OCI-LY7 (cell line): ENCODE data around the gene SEPTIN6. TPM values are rescaled to one million over a fixed set of nuclear protein-coding genes. Genes with fewer than 3 reads are reported as not detected.

Experiments used
- BruUV-seq: library from RNA; stranded (reverse); fragments of 400-500 nt; replicated peaks from 2 replicates; lab custom pipeline; 2021; lab: Mats Ljungman, UMichigan
- CTCF ChIA-PET: fragments of 300-600 bp; sonication (Branson Sonifier 250); formaldehyde crosslinking; loops from one replicate; lab custom pipeline; 2022; ENCODE audit warnings: antibody characterized with exemption; ENCODE audit not compliant: unreplicated experiment; lab: Charles Lee
- POLR2A ChIA-PET: fragments of 300-600 bp; sonication (Branson Sonifier 250); formaldehyde crosslinking; loops from one replicate; lab custom pipeline; 2022; ENCODE audit warnings: antibody characterized with exemption; lab: Charles Lee
- DNase-seq: peaks from one replicate; pipeline ENCODE4 v3.0.0-alpha.2; 2015; ENCODE audit warnings: low spot score
- H2AFZ ChIP-seq: fragments of 200-600 bp; sonication (generic), shearing (Covaris generic); 2 replicates; pipeline ENCODE4 v1.6.1; 2014; ENCODE audit warnings: mild to moderate bottlenecking, antibody characterized with exemption, low read length, moderate library complexity
- H3K27ac ChIP-seq: fragments of 200-600 bp; sonication (generic); 2 replicates; pipeline ENCODE4 v1.5.1; 2014; ENCODE audit warnings: mixed run types, low read depth, mild to moderate bottlenecking, moderate library complexity, low read length, inconsistent platforms; ENCODE audit not compliant: poor library complexity, severe bottlenecking
- H3K36me3 ChIP-seq: fragments of 200-600 bp; sonication (generic); 2 replicates; pipeline ENCODE4 v1.6.1; 2014; ENCODE audit warnings: mild to moderate bottlenecking, antibody characterized with exemption, low read length, moderate library complexity, mixed read lengths; ENCODE audit not compliant: insufficient read depth
- H3K4me1 ChIP-seq: fragments of 200-600 bp; sonication (generic); 2 replicates; pipeline ENCODE4 v1.5.1; 2014; ENCODE audit warnings: mild to moderate bottlenecking, low read length; ENCODE audit not compliant: insufficient read depth, poor library complexity, severe bottlenecking
- H3K4me2 ChIP-seq: fragments of 200-600 bp; sonication (generic); 2 replicates; pipeline ENCODE4 v1.6.1; 2014; ENCODE audit warnings: mild to moderate bottlenecking, low read length
- H3K4me3 ChIP-seq: fragments of 200-600 bp; sonication (generic); 2 replicates; pipeline ENCODE4 v1.5.1; 2014; ENCODE audit warnings: mild to moderate bottlenecking, low read depth, low read length; ENCODE audit not compliant: poor library complexity, severe bottlenecking
- H3K79me2 ChIP-seq: fragments of 200-600 bp; sonication (generic); 2 replicates; pipeline ENCODE4 v1.6.1; 2016; ENCODE audit warnings: low read depth, mild to moderate bottlenecking, low read length, moderate library complexity, mixed read lengths; ENCODE audit not compliant: insufficient read depth
- H3K9me2 ChIP-seq: fragments of 200-600 bp; sonication (generic); 2 replicates; pipeline ENCODE4 v1.6.1; 2016; ENCODE audit warnings: mild to moderate bottlenecking, low read length, mixed read lengths; ENCODE audit not compliant: insufficient read depth
- H3K9me3 ChIP-seq: fragments of 200-600 bp; sonication (generic); 2 replicates; pipeline ENCODE4 v1.6.1; 2014; ENCODE audit warnings: mild to moderate bottlenecking, mixed run types, low read length, mixed read lengths
- H4K20me1 ChIP-seq: fragments of 200-600 bp; sonication (generic); 2 replicates; pipeline ENCODE4 v1.6.1; 2014; ENCODE audit warnings: mild to moderate bottlenecking, antibody characterized with exemption, low read length, moderate library complexity, mixed read lengths; ENCODE audit not compliant: insufficient read depth
- EZH2phosphoT487 ChIP-seq: fragments of 200-600 bp; sonication (generic); IDR thresholded peaks from 2 replicates; pipeline ENCODE4 v1.6.1; 2018; ENCODE audit warnings: low read depth, borderline replicate concordance, mild to moderate bottlenecking, mixed run types, antibody characterized with exemption, low read length, moderate library complexity, mixed read lengths
- intact Hi-C: fragments of 100-400 bp; cut with micrococcal nuclease; formaldehyde crosslinking; loops from one replicate; pipeline ENCODE4 v1.10.0; 2022; ENCODE audit not compliant: unreplicated experiment
- total RNA-seq, 2 experiments: library from RNA; depleted of rRNA in 1 of 2; stranded (reverse); fragments of >200 nt in 1 of 2; shearing (Covaris generic) in 1 of 2; gene quantifications; 2 replicates each; pipeline ENCODE4 v1.2.3, GENCODE V29; 2014 to 2022
- TF ChIP-seq, protein P1 (sequence below): fragments of 200-600 bp; sonication (generic); conservative IDR thresholded peaks from 2 replicates; pipeline ENCODE4 v1.5.1; 2014; ENCODE audit warnings: mild to moderate bottlenecking, antibody characterized with exemption, low read length, moderate library complexity, mixed read lengths

The SEPTIN6 gene
- total RNA-seq, 2 experiments from 2014 or later: 145 to 216 TPM

DNA sequence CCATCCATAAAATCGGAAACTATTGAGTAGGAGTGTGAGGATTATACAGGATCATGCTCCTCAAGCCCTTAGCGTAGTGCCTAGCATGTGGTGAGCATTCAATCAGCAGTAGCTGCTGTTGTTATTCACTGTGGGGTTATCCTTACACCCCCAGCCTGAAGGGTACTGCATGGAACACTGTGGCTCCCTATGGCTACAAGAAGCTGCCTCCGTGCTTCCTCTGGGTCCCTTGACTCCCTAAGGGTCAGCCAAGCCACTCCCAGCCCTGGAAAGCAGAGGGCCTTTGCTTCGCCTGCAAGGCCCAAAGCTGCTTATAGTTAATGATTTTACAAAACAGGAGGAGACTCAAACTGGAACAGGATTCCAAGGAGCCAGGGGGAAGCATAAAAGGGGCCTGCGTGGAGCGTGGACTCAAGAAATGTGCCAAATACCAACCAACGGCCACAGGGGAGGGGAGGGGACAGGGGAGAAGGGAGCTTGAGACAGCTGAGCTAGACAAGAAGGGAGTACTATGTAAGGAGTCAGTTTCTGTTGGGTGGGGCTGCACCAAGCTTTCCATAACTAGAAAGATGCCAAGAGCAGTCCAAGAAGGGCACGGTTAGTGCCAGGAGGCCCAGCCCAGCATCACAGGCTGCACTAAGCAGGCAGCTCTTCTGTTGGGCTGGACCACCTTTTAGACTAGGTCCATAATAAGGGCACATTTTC, 15.9 kb downstream of the SEPTIN6 start:
- peaks cover 46% of the 10 kb centered on the region for H3K36me3 ChIP-seq
- intact Hi-C loops: no loop called here
- H2AFZ ChIP-seq: no peak overlapping the region
- H4K20me1 ChIP-seq: peaks cover 7% of the 10 kb centered on the region
- no TSS peak for BruUV-seq
- CTCF ChIA-PET: interaction anchor here (0.6 to 1.8 kb wide), 2 partner anchors 10 to 14 kb away, joined by 3 to 6 read pairs; no protein-coding TSS in a partner anchor
- DNase-seq: no peak
- TF ChIP-seq, protein P1, sequence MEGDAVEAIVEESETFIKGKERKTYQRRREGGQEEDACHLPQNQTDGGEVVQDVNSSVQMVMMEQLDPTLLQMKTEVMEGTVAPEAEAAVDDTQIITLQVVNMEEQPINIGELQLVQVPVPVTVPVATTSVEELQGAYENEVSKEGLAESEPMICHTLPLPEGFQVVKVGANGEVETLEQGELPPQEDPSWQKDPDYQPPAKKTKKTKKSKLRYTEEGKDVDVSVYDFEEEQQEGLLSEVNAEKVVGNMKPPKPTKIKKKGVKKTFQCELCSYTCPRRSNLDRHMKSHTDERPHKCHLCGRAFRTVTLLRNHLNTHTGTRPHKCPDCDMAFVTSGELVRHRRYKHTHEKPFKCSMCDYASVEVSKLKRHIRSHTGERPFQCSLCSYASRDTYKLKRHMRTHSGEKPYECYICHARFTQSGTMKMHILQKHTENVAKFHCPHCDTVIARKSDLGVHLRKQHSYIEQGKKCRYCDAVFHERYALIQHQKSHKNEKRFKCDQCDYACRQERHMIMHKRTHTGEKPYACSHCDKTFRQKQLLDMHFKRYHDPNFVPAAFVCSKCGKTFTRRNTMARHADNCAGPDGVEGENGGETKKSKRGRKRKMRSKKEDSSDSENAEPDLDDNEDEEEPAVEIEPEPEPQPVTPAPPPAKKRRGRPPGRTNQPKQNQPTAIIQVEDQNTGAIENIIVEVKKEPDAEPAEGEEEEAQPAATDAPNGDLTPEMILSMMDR: no peak
- no peak for TF ChIP-seq EZH2phosphoT487
- POLR2A ChIA-PET: interaction anchor here (1.5 to 5.3 kb wide), 5 partner anchors 11 to 16 kb away, joined by 4 to 38 read pairs (median 7); partner anchors contain the start of gene SEPTIN6
- H3K79me2 ChIP-seq: peaks cover 72% of the 10 kb centered on the region
- H3K4me3 ChIP-seq: peak overlapping the region; percentile 54
- no peaks in the 10 kb centered on the region for H3K9me2 ChIP-seq
- H3K9me3 ChIP-seq: no peaks in the 10 kb centered on the region
- H3K4me2 ChIP-seq: peak overlapping the region; percentile 81
- H3K27ac ChIP-seq: peak overlapping the region; percentile 92
- H3K4me1 ChIP-seq: peaks cover 70% of the 10 kb centered on the region

DNA sequence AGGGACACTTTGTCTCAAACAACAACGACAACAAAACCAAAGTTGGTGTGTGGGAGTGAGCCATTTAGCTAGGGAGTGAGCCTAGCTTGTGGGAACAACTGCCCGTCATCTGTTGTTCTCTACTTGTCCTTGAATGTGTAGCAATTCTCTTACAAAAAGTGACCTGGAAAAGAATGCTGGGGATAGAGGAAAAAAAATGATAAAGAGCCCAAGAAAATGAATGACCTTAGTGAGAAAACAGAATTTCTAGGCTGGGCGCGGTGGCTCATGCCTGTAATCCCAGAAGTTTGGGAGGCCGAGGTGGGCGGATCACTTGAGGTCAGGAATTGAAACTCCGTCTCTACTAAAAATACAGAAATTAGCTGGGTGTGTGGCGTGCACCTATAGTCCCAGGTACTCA, 19.6 kb downstream of the SEPTIN6 start:
- DNase-seq: no peak
- no peak overlapping the region for H2AFZ ChIP-seq
- H3K36me3 ChIP-seq: peaks cover 73% of the 10 kb centered on the region
- no peak overlapping the region for H3K4me3 ChIP-seq
- no TSS peak for BruUV-seq
- no peak overlapping the region for H3K27ac ChIP-seq
- intact Hi-C loops: no loop called here
- no peaks in the 10 kb centered on the region for H3K9me2 ChIP-seq
- no peak overlapping the region for H3K4me2 ChIP-seq
- no peaks in the 10 kb centered on the region for H3K9me3 ChIP-seq
- TF ChIP-seq, protein P1: no peak
- no peak for TF ChIP-seq EZH2phosphoT487
- CTCF ChIA-PET: no interaction called here
- H3K4me1 ChIP-seq: peaks cover 35% of the 10 kb centered on the region
- peaks cover 39% of the 10 kb centered on the region for H3K79me2 ChIP-seq
- POLR2A ChIA-PET: interaction anchor here (0.6 to 1.1 kb wide), 2 partner anchors 17 to 33 kb away, joined by 3 to 7 read pairs; no protein-coding TSS in a partner anchor
- peaks cover 7% of the 10 kb centered on the region for H4K20me1 ChIP-seq

DNA sequence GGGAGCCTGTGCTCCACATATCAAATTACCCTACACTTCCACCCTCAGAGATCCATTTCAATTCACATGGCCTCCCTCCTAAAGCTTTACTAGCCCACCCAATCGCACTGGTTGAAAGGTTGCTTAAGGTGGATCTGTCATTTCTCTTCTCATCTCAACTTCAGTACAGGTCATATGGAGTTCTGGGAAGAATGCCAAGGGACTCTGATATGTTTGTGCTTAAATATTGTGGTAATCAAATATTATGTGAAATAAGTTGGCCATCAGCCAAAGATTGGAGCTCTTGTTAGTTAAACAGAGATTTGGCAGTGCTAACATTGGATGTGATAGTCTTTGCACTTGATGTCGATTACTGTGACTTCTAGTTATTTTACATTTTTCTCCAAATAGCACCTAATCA, 20.5 kb downstream of the SEPTIN6 start:
- H3K27ac ChIP-seq: no peak overlapping the region
- peaks cover 76% of the 10 kb centered on the region for H3K36me3 ChIP-seq

More for the DNA sequence above, 20.5 kb downstream of the SEPTIN6 start:
- H3K9me2 ChIP-seq: no peaks in the 10 kb centered on the region
- no peaks in the 10 kb centered on the region for H3K9me3 ChIP-seq
- H3K4me1 ChIP-seq: peaks cover 32% of the 10 kb centered on the region
- H3K4me3 ChIP-seq: no peak overlapping the region
- peaks cover 34% of the 10 kb centered on the region for H3K79me2 ChIP-seq
- CTCF ChIA-PET: interaction anchor here (0.8 to 1.2 kb wide), 2 partner anchors 9 to 17 kb away, joined by 3 to 6 read pairs; no protein-coding TSS in a partner anchor
- no peak for DNase-seq
- peaks cover 6% of the 10 kb centered on the region for H4K20me1 ChIP-seq
- H2AFZ ChIP-seq: no peak overlapping the region
- POLR2A ChIA-PET: interaction anchor here (1.1 to 1.6 kb wide), 3 partner anchors 10 to 19 kb away, joined by 3 to 8 read pairs (median 7); no protein-coding TSS in a partner anchor
- TSS peak; percentile 33 for BruUV-seq
- TF ChIP-seq, protein P1: no peak
- no peak for TF ChIP-seq EZH2phosphoT487
- intact Hi-C loops: no loop called here
- H3K4me2 ChIP-seq: no peak overlapping the region
